ENCODE results near the gene CYSRT1.
"Not testable (repeated sequence)": the region's sequence is repeated elsewhere in the genome, so short reads cannot be mapped to it uniquely, and the experiment has no call there.

Gene CYSRT1

DNA sequence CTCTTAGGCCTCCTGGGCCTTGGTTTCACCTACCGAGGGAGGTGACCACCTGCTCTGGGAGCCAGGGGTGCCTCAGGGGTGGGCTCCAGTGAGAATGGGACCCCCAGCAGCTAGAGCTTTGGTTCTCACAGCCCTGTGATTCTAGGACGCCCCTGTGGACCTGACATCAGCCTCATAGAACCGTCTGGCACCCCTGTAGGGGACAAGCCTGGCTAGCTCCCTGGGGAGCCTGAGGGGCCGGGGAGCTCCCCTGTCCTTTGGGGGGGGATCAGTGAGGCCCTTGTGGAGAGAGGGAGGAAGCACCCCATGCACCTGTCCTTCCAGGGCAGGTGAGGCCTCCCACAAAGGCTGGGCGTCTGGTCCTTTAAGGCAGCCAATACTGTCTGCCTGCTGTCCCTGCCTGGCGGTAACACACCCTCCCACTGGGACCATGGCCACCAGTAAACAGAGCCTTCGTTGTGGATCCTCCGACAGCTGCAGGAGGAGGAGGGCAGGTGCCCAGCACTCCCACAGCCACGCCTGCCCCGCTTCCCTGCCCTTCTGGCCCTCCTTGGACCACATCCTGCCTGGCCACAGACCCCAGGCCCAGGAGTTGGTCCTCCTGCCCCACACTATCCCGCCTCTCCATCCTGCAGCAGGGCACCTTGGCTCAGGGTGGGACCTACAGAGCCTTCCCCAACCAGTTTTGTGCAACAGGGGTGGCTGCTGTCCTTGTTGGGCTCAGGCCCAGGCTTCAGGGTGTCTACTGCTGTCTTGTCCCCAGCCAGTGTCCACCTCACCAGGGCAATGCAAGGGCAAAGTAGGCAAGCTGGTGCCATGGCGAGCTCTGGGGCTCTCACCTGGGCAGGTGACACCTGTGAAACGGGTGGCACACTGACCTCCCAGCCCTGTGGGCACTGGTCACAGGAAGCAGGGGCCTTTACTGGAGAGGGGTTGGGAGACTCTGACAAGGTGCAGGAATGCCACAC, 13.1 kb downstream of the CYSRT1 start:
- DNase-seq (ENCODE audit: low spot score): peak; percentile 72

DNA sequence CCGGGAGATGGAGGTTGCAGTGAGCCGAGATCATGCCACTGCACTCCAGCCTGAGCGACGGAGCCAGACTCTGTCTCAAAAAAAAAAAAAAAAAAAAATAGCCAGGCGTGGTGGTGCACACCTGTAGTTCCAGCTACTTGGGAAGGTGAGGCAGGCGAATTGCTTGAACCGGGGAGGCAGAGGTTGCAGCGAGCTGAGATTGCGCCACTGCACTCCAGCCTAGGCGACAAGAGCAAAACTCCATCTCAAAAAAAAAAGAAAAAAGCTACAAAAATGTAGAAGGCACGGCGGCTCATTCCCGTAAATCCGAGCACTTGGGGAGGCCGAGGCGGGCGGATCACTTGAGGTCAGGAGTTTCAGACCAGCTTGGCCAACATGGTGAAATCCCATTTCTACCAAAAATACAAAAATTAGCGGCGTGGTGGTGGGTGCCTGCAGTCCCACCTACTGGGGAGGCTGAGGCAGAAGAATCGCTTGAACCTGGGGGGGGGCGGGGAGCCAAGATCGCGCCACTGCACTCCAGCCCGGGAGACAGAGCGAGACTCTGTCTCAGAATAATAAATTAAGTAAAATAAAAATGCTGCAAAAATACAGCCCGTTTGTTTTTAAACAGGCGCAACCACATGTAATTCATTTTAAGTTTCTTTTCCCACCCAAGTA, 14.7 kb downstream of the CYSRT1 start:
- DNase-seq (ENCODE audit: low spot score): not testable (repeated sequence)

DNA sequence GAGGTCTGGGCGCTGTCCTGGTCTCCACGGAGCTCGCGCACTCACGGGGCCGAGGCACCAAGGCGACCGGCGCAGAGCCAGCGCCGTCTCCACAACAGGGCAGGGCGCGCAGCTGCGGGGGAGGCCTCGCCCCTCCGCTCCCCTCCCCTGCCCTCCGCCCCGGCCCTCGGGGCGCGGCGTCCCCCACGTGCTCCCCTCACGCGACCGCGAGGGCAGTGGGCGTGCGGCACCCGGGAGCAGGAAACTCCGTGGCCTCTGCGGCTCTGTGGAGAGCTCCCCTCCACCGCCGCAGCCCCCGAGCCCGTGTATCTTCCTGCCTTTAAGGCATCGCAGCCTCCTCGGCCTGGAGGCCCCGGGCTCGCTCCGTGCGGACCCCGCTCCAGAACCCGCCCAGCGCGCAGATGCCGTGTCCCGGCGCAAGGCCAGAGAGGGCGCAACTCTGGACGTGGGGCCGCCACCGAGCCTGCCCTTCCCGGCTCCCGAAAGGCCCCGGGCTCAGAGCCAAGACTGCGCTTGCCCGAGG, 15.4 kb downstream of the CYSRT1 start:
- peak; percentile 81 for DNase-seq (ENCODE audit: low spot score)

DNA sequence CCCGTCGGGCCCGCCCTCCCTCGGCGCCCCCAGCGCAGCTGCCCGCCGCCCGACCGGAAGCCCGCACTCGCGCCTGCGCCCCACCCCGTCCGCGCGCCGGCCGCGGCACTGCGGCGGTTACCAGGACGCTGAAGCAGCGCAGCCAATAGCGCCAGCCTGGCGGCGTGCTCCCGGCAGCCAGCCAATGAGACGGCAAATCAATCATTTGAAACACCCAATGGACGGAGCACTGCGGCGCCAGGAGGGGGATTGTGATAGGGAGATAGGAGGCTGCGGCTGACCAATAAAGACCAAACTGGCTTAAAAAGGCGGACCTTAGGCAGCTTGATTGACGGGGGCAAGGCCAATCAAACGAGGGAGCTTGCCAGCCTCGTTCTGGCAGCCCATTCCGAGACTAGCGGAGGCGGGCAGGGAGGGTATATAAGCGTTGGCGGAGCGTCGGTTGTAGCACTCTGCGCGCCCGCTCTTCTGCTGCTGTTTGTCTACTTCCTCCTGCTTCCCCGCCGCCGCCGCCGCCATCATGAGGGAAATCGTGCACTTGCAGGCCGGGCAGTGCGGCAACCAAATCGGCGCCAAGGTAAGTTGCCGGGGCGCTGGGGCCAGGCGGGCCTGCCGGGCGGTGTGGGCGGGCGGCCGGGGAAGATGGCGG, 16.0 kb downstream of the CYSRT1 start, which contains the start of gene TUBB4B:
TUBB4B (plus strand) TSS at position 447 of the 649 bp plus-strand sequence; CDS start at position 521, 74 bp downstream.
- DNase-seq (ENCODE audit: low spot score): peak; percentile 100

DNA sequence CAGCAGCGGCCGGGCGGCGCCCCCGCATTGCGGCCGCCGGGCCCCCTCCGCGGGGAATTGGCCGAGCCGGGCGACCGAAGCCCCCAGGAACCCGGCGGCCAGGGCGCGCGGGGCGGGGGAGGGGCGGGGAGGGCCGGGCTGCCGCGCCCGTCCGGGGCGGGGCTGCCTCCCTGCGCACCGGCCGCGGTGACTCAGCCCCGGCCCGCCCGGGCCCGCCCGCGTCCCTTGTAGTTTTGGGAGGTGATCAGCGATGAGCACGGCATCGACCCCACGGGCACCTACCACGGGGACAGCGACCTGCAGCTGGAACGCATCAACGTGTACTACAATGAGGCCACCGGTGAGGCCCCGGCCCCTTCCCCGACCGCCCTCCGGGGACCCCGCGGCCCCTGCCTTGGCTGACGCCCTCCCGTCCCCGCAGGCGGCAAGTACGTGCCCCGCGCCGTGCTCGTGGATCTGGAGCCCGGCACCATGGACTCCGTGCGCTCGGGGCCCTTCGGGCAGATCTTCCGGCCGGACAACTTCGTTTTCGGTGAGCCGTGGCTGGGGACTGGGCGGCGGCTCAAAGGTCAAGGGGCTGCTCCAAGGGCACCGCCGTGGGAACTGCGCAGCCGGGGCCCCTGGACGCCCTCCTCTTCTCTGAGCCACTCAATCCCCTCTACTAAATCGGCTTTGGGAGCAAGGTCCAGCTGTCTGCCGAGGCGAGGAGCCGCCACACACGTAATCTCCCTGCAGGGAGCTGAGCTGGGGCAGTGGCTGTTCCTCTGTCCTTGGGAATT, 16.7 kb downstream of the CYSRT1 start:
- DNase-seq (ENCODE audit: low spot score): no peak

DNA sequence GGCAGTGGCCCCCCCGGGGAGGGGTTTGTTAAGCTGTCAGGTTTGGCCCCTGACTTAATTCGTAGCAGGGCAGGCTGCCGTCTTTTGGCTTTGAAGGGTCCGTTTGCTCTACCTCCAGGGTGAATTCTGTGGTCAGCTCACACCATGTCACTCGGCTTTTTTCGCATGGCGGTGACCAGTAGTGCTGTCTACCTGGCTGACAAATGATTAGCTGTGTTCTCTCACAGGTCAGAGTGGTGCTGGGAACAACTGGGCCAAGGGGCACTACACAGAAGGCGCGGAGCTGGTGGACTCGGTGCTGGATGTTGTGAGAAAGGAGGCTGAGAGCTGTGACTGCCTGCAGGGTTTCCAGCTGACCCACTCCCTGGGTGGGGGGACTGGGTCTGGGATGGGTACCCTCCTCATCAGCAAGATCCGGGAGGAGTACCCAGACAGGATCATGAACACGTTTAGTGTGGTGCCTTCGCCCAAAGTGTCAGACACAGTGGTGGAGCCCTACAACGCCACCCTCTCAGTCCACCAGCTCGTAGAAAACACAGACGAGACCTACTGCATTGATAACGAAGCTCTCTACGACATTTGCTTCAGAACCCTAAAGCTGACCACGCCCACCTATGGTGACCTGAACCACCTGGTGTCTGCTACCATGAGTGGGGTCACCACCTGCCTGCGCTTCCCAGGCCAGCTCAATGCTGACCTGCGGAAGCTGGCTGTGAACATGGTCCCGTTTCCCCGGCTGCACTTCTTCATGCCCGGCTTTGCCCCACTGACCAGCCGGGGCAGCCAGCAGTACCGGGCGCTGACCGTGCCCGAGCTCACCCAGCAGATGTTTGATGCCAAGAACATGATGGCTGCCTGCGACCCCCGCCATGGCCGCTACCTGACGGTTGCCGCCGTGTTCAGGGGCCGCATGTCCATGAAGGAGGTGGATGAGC, 17.6 kb downstream of the CYSRT1 start:
- no peak for DNase-seq (ENCODE audit: low spot score)

DNA sequence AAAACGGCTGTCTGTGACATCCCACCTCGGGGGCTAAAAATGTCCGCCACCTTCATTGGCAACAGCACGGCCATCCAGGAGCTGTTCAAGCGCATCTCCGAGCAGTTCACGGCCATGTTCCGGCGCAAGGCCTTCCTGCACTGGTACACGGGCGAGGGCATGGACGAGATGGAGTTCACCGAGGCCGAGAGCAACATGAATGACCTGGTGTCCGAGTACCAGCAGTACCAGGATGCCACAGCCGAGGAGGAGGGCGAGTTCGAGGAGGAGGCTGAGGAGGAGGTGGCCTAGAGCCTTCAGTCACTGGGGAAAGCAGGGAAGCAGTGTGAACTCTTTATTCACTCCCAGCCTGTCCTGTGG, 18.3 kb downstream of the CYSRT1 start:
- not testable (repeated sequence) for DNase-seq (ENCODE audit: low spot score)

DNA sequence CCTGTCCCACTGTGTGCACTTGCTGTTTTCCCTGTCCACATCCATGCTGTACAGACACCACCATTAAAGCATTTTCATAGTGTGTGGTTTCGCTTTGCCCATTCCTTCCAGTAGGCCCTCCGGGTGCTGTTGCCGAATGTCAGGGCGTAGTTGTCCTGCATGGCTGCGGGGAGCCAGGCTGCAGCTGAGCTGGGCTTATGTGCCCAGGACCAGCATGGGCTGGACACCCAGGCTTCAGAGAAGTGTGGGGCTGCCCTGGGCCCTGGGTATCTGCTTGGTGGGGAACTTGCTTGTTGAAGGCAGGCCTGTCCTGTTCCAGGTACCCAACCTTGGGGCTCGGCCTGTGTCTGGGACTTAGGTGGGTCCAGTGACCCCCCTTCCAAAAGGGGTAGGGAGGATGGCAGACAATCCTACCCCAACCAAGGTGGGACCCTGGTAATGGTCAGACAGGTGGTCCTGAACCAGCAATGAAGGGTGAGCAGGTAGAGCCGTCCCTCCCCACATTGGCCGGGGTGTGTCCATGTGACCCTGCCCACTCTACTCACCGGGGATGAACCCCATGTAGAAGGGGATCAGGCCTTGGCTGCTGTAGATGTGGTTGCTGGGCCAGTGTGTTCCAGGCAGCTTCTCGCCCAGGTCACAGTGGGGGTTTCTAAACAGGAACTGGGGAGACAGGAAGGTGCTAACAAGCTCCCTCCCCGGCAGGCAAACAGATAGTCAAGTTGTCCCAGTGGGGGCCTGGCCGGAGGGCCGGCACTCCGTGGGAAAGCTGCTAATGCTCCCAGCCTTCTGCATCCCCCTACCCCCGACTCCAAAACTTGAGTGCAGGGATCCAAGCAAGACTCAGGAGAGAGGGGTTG, 18.9 kb downstream of the CYSRT1 start:
- no peak for DNase-seq (ENCODE audit: low spot score)

DNA sequence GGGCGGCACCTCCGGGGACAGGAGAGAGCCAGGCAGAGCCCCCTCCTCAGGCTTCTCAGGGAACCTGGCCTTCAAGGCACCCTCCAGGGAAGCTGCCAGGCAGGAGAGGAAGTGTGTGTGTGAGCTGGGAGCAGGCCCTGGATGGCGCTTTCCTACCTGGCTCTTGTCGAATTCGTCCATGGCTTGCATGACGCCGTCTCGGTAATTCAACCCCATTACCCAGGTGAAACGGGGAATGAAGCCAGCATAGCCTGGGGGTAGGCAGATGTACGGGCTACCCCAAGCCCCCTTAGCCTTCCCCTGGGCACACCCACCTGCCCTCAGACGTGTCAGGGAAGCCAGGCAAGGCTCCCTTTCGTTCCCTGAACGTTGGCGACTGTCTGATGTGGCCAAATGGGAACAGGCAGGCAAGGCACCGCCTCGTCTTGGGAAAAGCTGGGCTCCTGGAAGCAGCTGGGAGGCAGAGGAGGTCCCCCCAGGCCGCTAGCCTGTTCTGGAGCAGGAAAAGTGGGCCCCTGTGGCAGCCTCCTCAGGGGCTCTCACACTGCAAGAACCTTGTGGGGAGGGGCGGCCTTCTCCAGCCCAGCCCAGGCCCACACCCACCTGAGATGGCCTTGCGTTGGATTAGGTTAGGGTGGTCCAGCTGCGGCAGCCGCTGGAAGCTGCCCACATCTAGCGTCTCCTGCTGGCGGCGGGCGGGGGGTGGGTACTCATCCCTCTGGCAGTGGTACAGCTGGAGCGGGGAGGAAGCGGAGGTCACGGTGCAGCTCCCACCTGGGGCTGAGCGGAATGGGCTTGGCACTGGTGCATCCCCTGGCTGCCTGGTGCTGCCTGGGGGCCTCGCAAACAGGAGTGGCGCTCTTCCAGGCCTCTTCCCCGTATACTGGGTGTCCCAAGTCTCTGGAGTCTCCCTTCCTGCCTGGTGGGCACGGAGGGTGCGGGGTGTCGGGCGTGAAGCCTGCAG, 19.8 kb downstream of the CYSRT1 start:
- no peak for DNase-seq (ENCODE audit: low spot score)

DNA sequence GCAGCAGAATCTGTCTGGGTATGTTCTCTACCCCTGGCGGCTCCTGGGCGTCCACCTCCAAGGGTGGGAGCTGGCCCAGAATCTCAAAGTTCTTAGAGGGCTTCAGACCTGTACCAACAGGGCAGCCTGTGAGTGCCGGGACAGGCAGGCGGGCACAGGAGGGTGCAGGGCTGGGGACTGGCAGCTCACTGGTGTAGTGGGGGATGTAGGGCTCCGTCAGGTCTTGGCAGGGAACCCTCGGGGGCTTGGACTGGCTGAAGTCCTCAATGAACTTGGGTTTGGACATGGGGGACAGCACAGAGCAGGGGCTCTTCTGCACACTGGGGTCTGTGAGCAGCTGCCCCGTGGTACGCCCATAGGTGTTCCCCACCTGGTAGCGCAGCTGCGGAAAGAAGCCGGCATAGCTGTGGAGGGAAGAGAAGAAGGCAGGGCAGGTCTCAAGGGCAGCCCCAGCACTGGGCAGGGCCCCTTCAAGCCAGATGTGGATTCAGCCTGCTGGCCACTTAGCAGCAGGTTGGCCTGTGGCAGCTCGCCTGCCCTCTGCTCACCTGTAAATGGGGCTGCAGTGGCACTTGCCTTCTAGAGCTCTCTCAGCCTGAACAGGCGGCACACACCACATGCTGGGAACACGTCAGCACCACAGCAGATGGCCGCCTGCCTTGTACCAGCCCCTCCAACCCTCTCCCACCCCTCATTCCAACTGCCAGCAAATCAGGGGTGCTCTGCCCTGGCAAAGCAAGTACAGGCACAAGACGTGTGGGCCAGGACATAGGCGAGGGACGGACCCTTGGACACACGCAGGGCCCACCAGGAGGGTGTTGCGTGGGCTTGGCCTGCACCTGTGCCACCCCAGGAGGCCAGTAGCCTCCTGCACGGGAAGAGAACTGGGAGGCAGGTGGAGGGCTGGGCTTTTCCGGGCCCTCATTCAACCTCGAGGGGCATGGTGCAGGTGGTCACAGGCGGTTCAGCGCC, 20.8 kb downstream of the CYSRT1 start:
- no peak for DNase-seq (ENCODE audit: low spot score)

DNA sequence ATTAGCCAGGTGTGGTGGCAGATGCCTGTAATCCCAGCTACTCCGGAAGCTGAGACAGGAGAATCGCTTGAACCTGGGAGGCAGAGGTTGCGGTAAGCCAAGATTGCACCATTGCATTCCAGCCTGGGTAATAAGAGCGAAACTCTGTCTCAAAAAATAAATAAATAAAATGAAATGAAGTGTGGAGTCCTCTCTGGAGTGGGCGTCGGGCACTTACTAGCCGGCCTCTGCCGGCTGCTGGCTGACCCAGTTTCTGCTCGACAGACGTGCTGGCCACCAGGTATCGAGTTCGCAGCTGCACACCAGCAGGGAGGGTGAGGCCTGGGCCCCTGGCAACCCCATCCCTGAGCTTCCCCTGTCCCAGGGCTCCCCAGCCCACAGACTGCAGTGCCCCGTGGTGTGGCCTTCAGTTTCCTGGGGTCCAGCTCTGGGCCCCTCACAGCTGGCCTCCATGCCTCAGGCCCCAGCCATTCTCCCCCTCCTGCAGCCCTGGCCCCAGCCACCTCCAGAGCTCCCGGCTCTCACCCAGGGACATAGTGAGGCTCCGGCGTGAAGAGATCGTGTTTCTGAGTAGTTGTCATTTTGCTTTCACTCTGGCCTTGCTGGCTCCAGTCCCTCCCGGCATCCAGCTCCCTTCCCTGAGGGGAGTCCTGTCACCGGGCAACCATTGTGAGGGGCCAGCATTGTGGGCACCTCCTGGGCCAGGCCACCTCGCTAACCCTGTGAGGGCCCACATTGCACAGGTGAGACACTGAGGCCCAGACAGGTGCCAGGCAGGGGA, 22.4 kb downstream of the CYSRT1 start:
- DNase-seq (ENCODE audit: low spot score): no peak

DNA sequence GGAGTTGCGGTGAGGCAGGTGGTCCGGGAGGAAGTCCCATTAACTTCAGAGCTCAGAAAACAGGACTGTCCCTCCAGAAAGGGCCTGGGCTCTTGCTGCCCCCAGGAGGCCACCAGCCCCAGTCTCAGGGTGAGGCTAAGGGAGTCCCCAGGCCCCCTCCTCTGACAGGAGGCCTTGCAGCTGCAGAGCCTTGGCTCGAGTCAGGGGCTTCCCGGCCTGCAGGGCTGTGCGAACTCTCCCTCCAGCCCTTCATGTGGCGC, 22.9 kb downstream of the CYSRT1 start:
- DNase-seq (ENCODE audit: low spot score): no peak

DNA sequence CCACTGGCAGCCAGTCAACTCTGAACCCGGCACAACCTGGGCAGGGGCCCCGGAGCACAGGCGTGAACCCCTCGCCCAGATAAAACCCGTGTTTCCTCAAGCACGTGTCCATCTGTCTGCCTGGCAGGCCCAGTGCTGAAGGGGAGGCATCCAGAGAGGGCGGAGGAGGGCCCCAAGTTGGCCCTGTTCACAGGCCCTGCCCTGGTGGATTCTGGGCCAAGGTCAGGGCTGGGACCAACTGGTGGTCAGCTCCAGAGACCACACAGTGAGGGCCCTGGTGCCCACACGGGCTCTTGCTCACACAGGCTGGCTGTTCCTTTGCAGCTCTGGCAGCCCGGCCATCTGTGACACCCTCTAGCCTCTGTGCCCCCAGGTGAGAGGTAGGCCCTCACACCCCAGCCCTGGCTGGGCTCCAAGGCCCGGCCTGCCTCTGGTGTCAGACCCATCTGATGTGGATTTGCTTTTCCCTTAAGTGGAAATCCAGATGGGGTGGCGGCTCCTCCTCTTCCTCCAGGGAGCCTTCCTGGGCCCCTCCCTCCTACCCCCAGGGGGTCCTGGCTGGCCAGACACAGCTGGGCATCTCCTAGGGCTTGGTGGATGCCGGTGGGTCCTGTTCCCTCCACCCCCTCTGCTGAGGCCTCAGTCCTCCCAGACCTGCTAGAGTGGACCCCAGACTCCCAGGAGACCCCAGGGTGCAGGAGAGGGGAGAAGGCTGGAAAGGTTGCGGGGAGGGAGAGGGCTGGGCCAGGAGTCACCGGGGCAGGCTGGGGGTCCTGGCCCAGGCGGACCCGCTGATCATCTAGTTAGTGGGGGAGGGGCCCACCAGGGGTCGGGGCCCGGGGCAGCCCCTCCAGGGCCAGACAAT, 25.6 kb downstream of the CYSRT1 start:
- no peak for DNase-seq (ENCODE audit: low spot score)

DNA sequence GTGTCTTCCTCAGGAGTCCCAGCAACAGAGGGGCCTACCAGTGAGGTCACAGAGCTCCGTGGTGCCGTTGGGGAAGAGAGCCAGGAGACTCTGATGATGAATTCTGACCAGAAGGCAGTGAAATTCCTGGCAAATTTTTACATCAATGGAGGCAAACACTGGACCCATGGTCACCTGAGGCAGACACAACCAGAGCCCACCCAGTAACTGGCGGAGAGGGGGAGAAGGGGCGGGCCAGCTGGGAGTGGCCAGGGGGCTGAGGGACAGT, 26.2 kb downstream of the CYSRT1 start, which contains the start of gene STPG3:
STPG3 (plus strand) TSS at position 93 of the 268 bp plus-strand sequence; CDS start at position 94, 1 bp downstream.
- no peak for DNase-seq (ENCODE audit: low spot score)

DNA sequence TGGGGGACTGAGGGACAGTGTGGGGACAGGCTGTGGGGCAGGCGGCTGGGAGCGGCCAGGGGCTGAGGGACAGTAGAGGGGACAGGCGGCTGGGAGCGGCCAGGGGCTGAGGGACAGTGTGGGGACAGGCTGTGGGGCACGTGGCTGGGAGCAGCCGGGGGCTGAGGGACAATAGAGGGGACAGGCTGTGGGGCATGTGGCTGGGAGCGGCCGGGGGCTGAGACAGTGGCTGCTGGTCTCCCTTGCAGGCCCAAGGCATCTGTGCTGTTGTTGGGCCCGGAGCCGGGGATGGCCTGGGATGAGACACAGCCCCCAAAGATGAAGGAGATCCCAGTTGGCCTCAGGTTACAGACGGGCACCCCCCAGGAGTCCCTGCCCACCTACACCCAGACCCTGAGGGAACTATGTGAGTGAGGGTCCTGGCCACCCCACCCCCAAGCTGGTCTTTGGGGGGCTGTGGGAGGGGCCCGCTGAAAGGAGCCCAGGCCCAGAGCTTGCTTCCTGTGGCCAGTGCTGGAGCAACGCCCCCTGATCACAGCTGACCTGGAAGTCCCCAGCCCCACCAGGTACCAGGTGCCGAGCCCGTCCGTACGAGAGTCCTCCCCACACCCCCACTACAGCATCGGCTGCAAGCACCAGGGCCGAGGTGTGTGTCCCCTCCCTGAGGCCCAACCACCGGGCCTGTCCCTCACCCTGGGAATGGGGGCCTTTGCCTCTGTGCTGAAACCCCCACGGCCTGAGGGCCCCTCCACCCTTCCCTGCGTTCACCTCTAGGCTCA, 26.7 kb downstream of the CYSRT1 start:
- no peak for DNase-seq (ENCODE audit: low spot score)

All from putamen (tissue), 1 donor.